22Rv1 (cell line): Measurements from ENCODE around the gene AGXT.

Experiments
- ZFX ChIP-seq: fragments of 450-650 bp; IDR thresholded peaks from 2 replicates; pipeline ENCODE4 v1.6.1; 2017; ENCODE audit warnings: antibody characterized with exemption, borderline replicate concordance
- TF ChIP-seq, protein P1 (sequence below): fragments of 450-650 bp; IDR thresholded peaks from 2 replicates; pipeline ENCODE4 v1.5.1; 2017; ENCODE audit warnings: mild to moderate bottlenecking

GRCh38 chr2:240868286-240869108 is at the start of gene AGXT:
- TF ChIP-seq, protein P1, sequence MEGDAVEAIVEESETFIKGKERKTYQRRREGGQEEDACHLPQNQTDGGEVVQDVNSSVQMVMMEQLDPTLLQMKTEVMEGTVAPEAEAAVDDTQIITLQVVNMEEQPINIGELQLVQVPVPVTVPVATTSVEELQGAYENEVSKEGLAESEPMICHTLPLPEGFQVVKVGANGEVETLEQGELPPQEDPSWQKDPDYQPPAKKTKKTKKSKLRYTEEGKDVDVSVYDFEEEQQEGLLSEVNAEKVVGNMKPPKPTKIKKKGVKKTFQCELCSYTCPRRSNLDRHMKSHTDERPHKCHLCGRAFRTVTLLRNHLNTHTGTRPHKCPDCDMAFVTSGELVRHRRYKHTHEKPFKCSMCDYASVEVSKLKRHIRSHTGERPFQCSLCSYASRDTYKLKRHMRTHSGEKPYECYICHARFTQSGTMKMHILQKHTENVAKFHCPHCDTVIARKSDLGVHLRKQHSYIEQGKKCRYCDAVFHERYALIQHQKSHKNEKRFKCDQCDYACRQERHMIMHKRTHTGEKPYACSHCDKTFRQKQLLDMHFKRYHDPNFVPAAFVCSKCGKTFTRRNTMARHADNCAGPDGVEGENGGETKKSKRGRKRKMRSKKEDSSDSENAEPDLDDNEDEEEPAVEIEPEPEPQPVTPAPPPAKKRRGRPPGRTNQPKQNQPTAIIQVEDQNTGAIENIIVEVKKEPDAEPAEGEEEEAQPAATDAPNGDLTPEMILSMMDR, result no peak
- TF ChIP-seq ZFX, result no peak
